ENCODE results near the gene PODXL.

PODXL gene

DNA sequence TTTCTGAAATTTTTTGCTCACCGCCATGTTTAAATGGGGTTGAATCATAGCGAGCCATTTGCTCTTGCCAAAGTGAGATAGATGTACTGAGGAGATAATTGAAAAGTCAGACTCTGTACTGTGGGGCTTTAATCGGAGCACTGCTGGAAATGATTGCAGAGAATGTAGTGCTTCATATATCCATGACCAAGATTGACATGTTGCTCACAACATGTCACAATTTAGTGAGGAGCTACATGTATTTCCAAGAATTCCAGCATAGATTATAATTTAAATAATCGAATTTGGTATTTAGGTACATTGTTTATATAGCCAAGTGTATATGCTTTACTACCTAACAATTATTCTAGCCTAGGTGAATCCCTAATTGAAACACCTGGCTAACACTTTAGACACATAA is 66.5 kb downstream of the PODXL start:
- no peak overlapping the region for H3K4me3 ChIP-seq (replicated peaks; ENCODE audit: low read depth, low read length)
- TF ChIP-seq, protein P1, sequence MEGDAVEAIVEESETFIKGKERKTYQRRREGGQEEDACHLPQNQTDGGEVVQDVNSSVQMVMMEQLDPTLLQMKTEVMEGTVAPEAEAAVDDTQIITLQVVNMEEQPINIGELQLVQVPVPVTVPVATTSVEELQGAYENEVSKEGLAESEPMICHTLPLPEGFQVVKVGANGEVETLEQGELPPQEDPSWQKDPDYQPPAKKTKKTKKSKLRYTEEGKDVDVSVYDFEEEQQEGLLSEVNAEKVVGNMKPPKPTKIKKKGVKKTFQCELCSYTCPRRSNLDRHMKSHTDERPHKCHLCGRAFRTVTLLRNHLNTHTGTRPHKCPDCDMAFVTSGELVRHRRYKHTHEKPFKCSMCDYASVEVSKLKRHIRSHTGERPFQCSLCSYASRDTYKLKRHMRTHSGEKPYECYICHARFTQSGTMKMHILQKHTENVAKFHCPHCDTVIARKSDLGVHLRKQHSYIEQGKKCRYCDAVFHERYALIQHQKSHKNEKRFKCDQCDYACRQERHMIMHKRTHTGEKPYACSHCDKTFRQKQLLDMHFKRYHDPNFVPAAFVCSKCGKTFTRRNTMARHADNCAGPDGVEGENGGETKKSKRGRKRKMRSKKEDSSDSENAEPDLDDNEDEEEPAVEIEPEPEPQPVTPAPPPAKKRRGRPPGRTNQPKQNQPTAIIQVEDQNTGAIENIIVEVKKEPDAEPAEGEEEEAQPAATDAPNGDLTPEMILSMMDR (IDR thresholded peaks at IDR 0.05; ENCODE audit: low read depth, low read length, missing control alignments) = no peak
- DNase-seq (ENCODE audit: extremely low read depth, low read depth) = no peak

DNA sequence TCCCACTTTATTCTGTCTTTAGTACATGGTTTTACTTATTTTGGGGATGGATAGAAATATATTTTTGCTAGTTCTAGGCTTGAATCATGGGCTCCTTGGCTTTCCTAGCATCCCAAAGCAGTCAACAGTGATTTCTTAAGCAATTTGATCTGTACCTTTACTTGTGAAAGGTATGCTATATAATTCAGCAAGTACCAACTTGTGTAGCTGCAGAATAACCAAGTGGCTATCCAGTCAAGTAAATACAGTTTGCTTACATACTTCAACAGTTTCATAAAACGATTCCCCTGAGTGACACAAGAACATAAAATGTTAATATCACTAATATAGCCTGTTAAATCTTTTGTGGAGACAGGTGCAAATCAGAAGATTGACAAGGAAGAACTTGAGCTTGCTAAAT is 67.2 kb downstream of the PODXL start:
- TF ChIP-seq, protein P1 (IDR thresholded peaks at IDR 0.05; ENCODE audit: low read depth, low read length, missing control alignments) = no peak
- no peak for DNase-seq (ENCODE audit: extremely low read depth, low read depth)
- H3K4me3 ChIP-seq (replicated peaks; ENCODE audit: low read depth, low read length) = no peak overlapping the region

DNA sequence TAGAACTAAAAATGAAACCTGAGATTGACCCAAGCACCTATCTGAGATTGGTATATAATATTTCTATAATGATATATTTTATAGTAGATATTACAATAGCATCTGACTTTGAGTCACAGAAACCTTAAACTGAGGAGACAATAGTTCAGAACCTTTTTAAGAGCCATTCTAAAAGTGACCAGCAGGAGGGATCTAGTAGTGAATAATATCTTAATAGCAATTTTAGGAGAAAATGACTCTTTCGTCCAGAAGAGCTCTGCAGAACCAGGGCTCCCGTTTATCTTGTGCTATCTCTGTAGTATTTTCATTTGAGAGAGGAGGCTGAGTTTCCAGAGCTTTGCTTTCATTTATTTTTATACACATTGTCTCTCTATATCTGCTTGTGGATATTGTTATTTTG is 68.1 kb downstream of the PODXL start:
- DNase-seq (ENCODE audit: extremely low read depth, low read depth) = no peak
- TF ChIP-seq, protein P1 (IDR thresholded peaks at IDR 0.05; ENCODE audit: low read depth, low read length, missing control alignments) = peak; percentile 21
- H3K4me3 ChIP-seq (replicated peaks; ENCODE audit: low read depth, low read length) = no peak overlapping the region

DNA sequence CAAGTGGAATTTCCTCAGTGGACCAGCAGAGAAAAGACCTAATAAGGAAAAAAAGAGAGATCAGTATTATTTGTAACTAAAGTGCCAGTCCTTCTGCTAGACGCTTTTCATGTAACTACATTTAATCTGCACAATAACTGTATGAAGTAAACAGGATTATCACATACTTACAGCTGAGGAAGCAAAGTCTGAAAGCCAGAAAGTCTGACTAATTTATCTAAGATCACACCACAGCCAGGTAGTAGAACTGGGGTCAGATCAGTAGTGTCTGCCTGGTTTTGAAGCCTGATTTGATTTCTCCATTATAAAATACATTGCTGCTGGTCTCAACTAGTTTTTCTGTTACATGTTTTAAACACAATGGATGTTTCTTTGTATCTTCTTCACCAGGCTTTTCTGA is 69.2 kb downstream of the PODXL start:
- TF ChIP-seq, protein P1 (IDR thresholded peaks at IDR 0.05; ENCODE audit: low read depth, low read length, missing control alignments) = no peak
- DNase-seq (ENCODE audit: extremely low read depth, low read depth) = no peak
- H3K4me3 ChIP-seq (replicated peaks; ENCODE audit: low read depth, low read length) = no peak overlapping the region

DNA sequence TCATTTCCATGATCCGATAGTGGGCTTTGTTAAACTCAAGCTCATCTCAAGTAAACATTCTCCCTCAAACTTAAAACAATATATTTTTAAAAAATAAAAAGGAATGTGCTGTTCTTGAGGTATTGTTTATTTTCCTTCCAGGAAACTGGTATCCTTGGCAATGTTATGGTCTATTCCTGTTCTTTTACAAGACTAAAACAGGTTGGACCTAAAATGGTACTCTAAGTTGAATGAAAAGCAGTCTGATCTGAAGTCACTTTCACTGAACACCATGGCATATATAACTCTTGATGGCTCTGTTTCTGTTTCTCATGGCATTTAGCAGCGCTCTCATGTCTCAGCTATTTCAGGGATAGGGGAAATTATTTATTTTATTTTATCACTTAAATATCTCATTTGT is 70.1 kb downstream of the PODXL start:
- no peak overlapping the region for H3K4me3 ChIP-seq (replicated peaks; ENCODE audit: low read depth, low read length)
- TF ChIP-seq, protein P1 (IDR thresholded peaks at IDR 0.05; ENCODE audit: low read depth, low read length, missing control alignments) = no peak
- no peak for DNase-seq (ENCODE audit: extremely low read depth, low read depth)

DNA sequence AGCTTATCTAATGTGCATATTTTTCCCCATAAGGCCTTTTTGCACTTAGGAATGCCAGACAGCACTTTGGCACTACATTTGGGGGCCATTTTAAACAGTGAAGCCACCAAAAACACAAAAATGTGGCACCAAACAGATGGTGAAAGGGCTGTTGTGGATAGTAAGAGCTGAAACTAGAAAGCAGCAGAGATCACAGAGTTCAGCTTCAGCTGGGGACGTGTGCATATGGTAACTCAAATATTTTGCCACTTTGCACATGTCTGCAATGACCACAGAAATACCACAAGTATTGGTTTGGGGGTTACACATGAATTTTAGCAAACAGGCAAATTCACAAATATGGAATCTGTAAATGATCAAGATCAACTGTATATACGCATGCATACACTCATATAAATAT is 72.8 kb downstream of the PODXL start:
- H3K4me3 ChIP-seq (replicated peaks; ENCODE audit: low read depth, low read length) = no peak overlapping the region
- TF ChIP-seq, protein P1 (IDR thresholded peaks at IDR 0.05; ENCODE audit: low read depth, low read length, missing control alignments) = no peak
- DNase-seq (ENCODE audit: extremely low read depth, low read depth) = no peak

DNA sequence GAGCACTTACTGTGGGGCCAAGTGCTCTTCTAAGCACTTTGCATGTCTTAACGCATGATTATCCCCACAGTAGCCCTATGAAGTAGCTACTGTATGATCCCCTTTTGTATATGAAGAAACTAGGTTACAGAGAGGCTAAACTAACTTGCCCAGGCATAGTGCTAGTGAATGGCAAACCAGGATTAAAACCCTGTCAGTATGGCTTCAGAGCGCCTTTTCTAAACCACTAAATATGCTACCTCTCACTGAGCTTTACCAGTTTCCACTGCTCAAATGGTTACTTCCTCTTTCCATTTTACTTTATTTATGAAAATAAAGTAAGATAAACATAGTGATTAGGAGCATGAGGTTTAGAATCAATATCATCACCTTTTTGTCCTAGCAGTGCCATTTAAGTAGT is 73.6 kb downstream of the PODXL start:
- H3K4me3 ChIP-seq (replicated peaks; ENCODE audit: low read depth, low read length) = no peak overlapping the region
- no peak for DNase-seq (ENCODE audit: extremely low read depth, low read depth)
- TF ChIP-seq, protein P1 (IDR thresholded peaks at IDR 0.05; ENCODE audit: low read depth, low read length, missing control alignments) = no peak

Measured in HFF-Myc (cell line).